DMS 273 (cell line): ENCODE results near the gene P4HB.

Experiments used
- DNase-seq: peaks from one replicate; lab custom pipeline; 2025; ENCODE audit not compliant: unreplicated experiment; lab: John Stamatoyannopoulos, UW

Gene P4HB

GRCh38 chr17:81832608-81833159 is 27.7 kb downstream of the P4HB start:
- DNase-seq, result peak; percentile 75

- peak; percentile 40 for DNase-seq
Measured at GRCh38 chr17:81831957-81832607, 28.3 kb downstream of the P4HB start.

GRCh38 chr17:81831563-81831956 is 28.8 kb downstream of the P4HB start:
- no peak for DNase-seq

- DNase-seq, result no peak
Measured at GRCh38 chr17:81829858-81830257, 30.5 kb downstream of the P4HB start.

- no peak for DNase-seq
Measured at GRCh38 chr17:81828656-81829055, 31.7 kb downstream of the P4HB start.

GRCh38 chr17:81825841-81826466 is 34.4 kb downstream of the P4HB start:
- no peak for DNase-seq

GRCh38 chr17:81824595-81824994 is 35.7 kb downstream of the P4HB start:
- no peak for DNase-seq

GRCh38 chr17:81823820-81824550 is 36.4 kb downstream of the P4HB start:
- no peak for DNase-seq

- DNase-seq, result no peak
Measured at GRCh38 chr17:81822996-81823819, 37.1 kb downstream of the P4HB start.

GRCh38 chr17:81822312-81822637 is 38.1 kb downstream of the P4HB start:
- DNase-seq, result no peak

GRCh38 chr17:81821603-81822311 is 38.6 kb downstream of the P4HB start:
- peak; percentile 98 for DNase-seq

GRCh38 chr17:81821147-81821546 is 39.2 kb downstream of the P4HB start:
- peak; percentile 46 for DNase-seq

GRCh38 chr17:81819708-81820107 is 40.6 kb downstream of the P4HB start:
- no peak for DNase-seq

- DNase-seq, result no peak
Measured at GRCh38 chr17:81817758-81818147, 42.6 kb downstream of the P4HB start.

GRCh38 chr17:81815646-81815986 is 44.7 kb downstream of the P4HB start:
- no peak for DNase-seq

GRCh38 chr17:81814748-81815645 is 45.3 kb downstream of the P4HB start:
- peak; percentile 42 for DNase-seq

GRCh38 chr17:81813861-81814683 is 46.3 kb downstream of the P4HB start:
- no peak for DNase-seq

- no peak for DNase-seq
Measured at GRCh38 chr17:81813371-81813684, 47.0 kb downstream of the P4HB start.
